Natural killer cell (primary cell): ENCODE results near the gene PPP6R1. TPM values are rescaled to one million over a fixed set of nuclear protein-coding genes. Genes with fewer than 3 reads are reported as not detected.

Experiments
- ATAC-seq, 3 donors: fragments of 150-1000 bp in 2 of 3; fragments of 200-7000 bp in 1 of 3; cut with Tn5 transposase; 1 replicate in 1 of 3; 2 replicates in 2 of 3; pipeline ENCODE4 v1.10.0; 2021; ENCODE audit warnings: mild to moderate bottlenecking in 2 of 3, moderate library complexity in 2 of 3
- DNase-seq, 2 donors: peaks; one replicate each; pipeline versions ENCODE4 v3.0.0 to v3.0.0-alpha.2; 2013 to 2021; ENCODE audit warnings: mixed read lengths in 1 of 2
- H3K27ac ChIP-seq: one replicate; pipeline ENCODE4 v1.5.1; 2013; ENCODE audit warnings: mild to moderate bottlenecking, low read length
- H3K27me3 ChIP-seq: one replicate; pipeline ENCODE4 v1.6.1; 2013; ENCODE audit warnings: low read length; ENCODE audit not compliant: control insufficient read depth, insufficient read depth
- H3K36me3 ChIP-seq: one replicate; pipeline ENCODE4 v1.6.1; 2013; ENCODE audit warnings: low read length; ENCODE audit not compliant: control insufficient read depth, insufficient read depth
- H3K4me1 ChIP-seq: one replicate; pipeline ENCODE4 v1.6.1; 2013; ENCODE audit warnings: low read length; ENCODE audit not compliant: control insufficient read depth, insufficient read depth
- H3K4me3 ChIP-seq: one replicate; pipeline ENCODE4 v1.5.1; 2013; ENCODE audit warnings: low read length
- H3K9me3 ChIP-seq: one replicate; pipeline ENCODE4 v1.6.1; 2013; ENCODE audit warnings: low read length; ENCODE audit not compliant: control insufficient read depth, insufficient read depth
- H3K27ac Mint-ChIP-seq, 2 donors: one replicate each; pipeline ENCODE4 v1.8.0; 2022; ENCODE audit warnings: mild to moderate bottlenecking in 2 of 2, mixed read lengths in 2 of 2, moderate library complexity in 1 of 2
- H3K27me3 Mint-ChIP-seq, 2 donors: one replicate each; pipeline ENCODE4 v1.8.0; 2022; ENCODE audit warnings: low read depth in 2 of 2, mixed read lengths in 2 of 2
- H3K36me3 Mint-ChIP-seq: one replicate; pipeline ENCODE4 v1.8.0; 2022; ENCODE audit warnings: mixed read lengths
- H3K4me1 Mint-ChIP-seq, 2 donors: one replicate each; pipeline ENCODE4 v1.8.0; 2022; ENCODE audit warnings: mixed read lengths in 2 of 2
- H3K4me3 Mint-ChIP-seq: one replicate; pipeline ENCODE4 v1.8.0; 2022; ENCODE audit warnings: mild to moderate bottlenecking, moderate library complexity, mixed read lengths
- H3K9me3 Mint-ChIP-seq, 2 donors: one replicate each; pipeline ENCODE4 v1.8.0; 2022; ENCODE audit warnings: mixed read lengths in 2 of 2
- CTCF ChIP-seq: fragments of 200-600 bp; IDR thresholded peaks from one replicate; pipeline ENCODE4 v1.8.0; 2022; ENCODE audit warnings: antibody characterized with exemption
- WGBS: methylation state at CpG from one replicate; pipeline ENCODE4 v1.1.7; 2013; ENCODE audit warnings: missing lambda C conversion rate; ENCODE audit not compliant: insufficient coverage; 5-methylcytosine and 5-hydroxymethylcytosine counted together
- intact Hi-C: fragments of 100-400 bp; cut with micrococcal nuclease; formaldehyde crosslinking; loops from one replicate; pipeline ENCODE4 v1.14.2; 2022
- total RNA-seq, 4 donors: library from RNA; stranded (reverse); fragments of 120-200 nt in 1 of 4; gene quantifications; one replicate each; pipeline versions ENCODE4 v1.2.3 to v1.2.4, GENCODE V29; 2013 to 2022

The PPP6R1 gene
- total RNA-seq, 3 donors from 2014 or later (not counting 1 experiment from before 2014, with no cell fraction given): 252 to 275 (median 260) TPM

DNA sequence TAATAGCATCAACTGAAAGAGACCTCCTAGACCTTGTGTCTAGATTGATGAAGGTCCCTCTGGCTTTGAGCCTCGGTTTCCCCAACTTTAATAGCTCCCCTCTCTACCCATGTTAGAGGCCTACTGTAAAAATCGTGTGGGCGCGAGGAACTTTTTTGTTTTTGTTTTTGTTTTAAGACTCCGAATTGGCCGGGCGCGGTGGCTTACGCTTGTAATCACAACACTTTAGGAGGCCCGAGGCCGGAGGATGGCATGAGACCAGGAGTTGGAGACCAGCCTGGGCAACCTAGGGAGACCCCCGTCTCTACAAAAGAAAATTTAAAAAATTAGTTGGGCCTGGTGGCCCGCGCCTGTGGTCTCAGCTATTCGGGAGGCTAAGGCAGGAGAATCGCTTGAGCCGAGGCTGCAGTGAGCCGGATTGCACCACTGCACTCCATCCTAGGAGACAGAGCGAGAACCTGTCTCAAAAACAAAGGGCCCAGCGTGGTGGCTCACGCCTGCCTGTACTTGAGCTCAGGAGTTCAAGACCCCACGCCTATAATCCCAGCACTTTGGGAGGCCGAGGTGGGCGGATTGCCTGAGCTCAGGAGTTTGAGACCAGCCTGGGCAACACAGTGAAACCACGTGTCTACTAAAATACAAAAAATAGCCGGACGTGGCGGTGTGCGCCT, 858 bp upstream of the PPP6R1 start:
- H3K4me3 Mint-ChIP-seq: peak overlapping the region; percentile 97
- WGBS: 53% methylated on average over 29 of the region's 29 CpGs
- no peak for ATAC-seq
- no peaks in the 10 kb centered on the region for H3K27me3 Mint-ChIP-seq
- no peak for DNase-seq
- H3K36me3 ChIP-seq: no peaks in the 10 kb centered on the region
- TF ChIP-seq CTCF: no peak
- H3K9me3 ChIP-seq: no peaks in the 10 kb centered on the region
- no peaks in the 10 kb centered on the region for H3K36me3 Mint-ChIP-seq
- H3K4me3 ChIP-seq: peak overlapping the region; percentile 91
- peak overlapping the region; percentile 93 to 99 for H3K27ac Mint-ChIP-seq
- no peaks in the 10 kb centered on the region for H3K9me3 Mint-ChIP-seq
- H3K27me3 ChIP-seq: no peaks in the 10 kb centered on the region
- intact Hi-C loops: loop anchor here (1.0 to 10.0 kb wide), 4 partner anchors 21 to 795 kb away; partner anchors contain the start of genes HSPBP1 and KMT5C
- peaks cover 44 to 46% of the 10 kb centered on the region in 2 donors for H3K4me1 Mint-ChIP-seq
- peaks cover 47% of the 10 kb centered on the region for H3K4me1 ChIP-seq
- H3K27ac ChIP-seq: peak overlapping the region; percentile 95

- Histone ChIP-seq H3K27ac (peak overlapping the region; percentile 95), H3K9me3 (no peaks in the 10 kb centered on the region), H3K27me3 (no peaks in the 10 kb centered on the region), H3K36me3 (no peaks in the 10 kb centered on the region), H3K4me3 (peak overlapping the region; percentile 91), H3K4me1 (peaks cover 60% of the 10 kb centered on the region)
- ATAC-seq (peak in 2 of 3 donors; percentile 6 to 19), DNase-seq (peak in 1 of 2 donors; percentile 69)
- intact Hi-C loops: loop anchor here (2.0 to 10.0 kb wide), 2 partner anchors 80 to 344 kb away; partner anchors contain the start of gene KMT5C
- no peaks in the 10 kb centered on the region for H3K27me3 Mint-ChIP-seq
- peak overlapping the region; percentile 97 for H3K4me3 Mint-ChIP-seq
- H3K27ac Mint-ChIP-seq: peak overlapping the region; percentile 93 to 99
- no peak for TF ChIP-seq CTCF
- WGBS: 0% methylated on average over 53 of the region's 53 CpGs
- no peaks in the 10 kb centered on the region for H3K36me3 Mint-ChIP-seq
- H3K4me1 Mint-ChIP-seq: peaks cover 56 to 59% of the 10 kb centered on the region in 2 donors
- no peaks in the 10 kb centered on the region for H3K9me3 Mint-ChIP-seq
These were observed 365 bp downstream of the PPP6R1 start for GRCh38 chr19:55258476-55258827.

DNA sequence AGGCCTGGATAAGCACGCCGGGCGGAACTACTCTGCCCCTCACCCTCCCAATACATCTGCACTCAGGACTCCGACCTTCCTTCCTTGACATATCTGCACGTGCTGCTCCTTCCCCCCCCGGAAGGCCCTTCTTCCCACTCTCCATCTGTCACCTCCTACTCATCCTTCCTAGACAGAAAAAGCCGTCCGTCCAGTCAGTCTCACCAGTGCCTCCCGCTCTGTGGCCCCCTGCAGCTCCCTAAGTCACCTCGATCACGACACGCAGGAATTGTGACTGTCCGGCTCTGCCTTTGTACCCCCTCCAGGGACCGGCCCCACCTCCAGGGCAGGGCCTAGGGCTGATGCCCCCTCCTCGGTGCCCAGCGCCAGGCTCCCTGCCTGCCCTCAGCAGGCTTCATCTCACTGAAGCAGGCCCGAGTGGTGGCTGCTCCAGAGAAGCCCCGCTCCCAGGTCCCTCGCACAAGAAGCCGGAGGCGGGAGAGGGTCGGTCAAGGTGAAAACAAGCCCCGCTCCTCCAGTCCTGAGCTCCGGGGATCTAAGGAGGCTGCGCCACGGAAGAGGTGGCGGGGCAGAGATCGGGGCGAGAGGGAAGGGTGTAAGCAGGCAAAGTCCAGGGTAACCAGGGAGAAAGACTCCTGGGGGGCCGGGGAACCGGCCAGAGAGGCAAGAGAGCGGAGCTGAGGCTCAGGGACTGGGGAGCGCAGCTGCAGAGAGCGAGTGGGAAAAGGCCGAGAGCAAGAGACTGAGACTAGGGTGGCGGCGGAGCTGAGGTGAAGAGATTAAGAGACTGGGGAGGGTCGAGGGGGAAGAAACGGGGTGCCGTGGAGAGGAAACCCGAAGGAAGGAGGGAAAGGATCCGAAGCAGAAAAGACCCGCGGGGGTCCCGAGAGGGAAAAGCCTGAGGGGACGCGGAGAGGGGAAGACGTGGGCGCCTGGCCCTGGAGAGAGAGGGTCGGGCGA, 1.1 kb downstream of the PPP6R1 start:
- no peak for ATAC-seq
- Histone ChIP-seq H3K9me3 (no peaks in the 10 kb centered on the region), H3K4me1 (peaks cover 67% of the 10 kb centered on the region), H3K27me3 (no peaks in the 10 kb centered on the region), H3K4me3 (peak overlapping the region; percentile 91), H3K27ac (peak overlapping the region; percentile 92), H3K36me3 (no peaks in the 10 kb centered on the region)
- TF ChIP-seq CTCF: no peak
- intact Hi-C loops: loop anchor here (2.0 to 10.0 kb wide), 2 partner anchors 81 to 343 kb away; partner anchors contain the start of gene KMT5C
- under 1% methylated on average over 51 of the region's 51 CpGs for WGBS
- peak in 1 of 2 donors; percentile 53 for DNase-seq
- Mint-ChIP-seq H3K27ac (peak overlapping the region; percentile 93 to 98), H3K4me3 (peak overlapping the region; percentile 98), H3K9me3 (no peaks in the 10 kb centered on the region), H3K36me3 (no peaks in the 10 kb centered on the region), H3K27me3 (no peaks in the 10 kb centered on the region), H3K4me1 (peaks cover 63 to 66% of the 10 kb centered on the region in 2 donors)
